ENCODE results near the gene MAFG. TPM values are rescaled to one million over a fixed set of nuclear protein-coding genes. Genes with fewer than 3 reads are reported as not detected.
A peak's percentile ranks its signal among the peaks of the same experiment; 100 is the strongest.

The MAFG gene
- total and polyA plus RNA-seq, 2 of the 13 experiments (the other 11 are each of a cell fraction or from before 2014, with no cell fraction given): 14.5 to 20.0 TPM

DNA sequence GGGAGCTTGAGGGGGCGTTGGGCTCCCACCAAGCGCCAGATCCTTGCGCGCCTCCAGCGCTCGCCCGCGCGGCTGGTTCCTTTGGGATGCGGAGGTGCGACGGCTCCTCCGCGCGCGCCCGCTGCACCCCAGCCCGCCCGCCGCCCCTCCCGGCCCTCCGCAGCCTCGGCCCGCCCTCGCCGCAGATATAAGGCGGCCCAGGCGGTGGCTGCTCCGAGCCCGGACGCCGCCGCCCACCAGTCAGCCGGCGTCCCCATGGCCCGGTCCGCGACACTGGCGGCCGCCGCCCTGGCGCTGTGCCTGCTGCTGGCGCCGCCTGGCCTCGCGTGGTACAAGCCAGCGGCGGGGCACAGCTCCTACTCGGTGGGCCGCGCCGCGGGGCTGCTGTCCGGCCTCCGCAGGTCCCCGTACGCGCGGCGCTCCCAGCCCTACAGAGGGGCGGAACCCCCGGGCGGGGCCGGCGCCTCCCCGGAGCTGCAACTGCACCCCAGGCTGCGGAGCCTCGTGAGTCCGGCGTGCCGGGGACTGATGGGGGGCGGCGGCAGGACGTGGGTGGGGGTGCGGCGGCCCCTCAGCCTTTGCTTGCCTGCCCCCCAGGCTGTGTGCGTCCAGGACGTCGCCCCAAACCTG lies 25.4 kb downstream of the MAFG start, which contains the start of gene NPB:
Gene NPB (plus strand): TSS at position 216 of the 630 bp plus-strand sequence. CDS start 40 bp downstream, at position 256.
- intact Hi-C loops (cut with micrococcal nuclease; ENCODE audit: unreplicated experiment): no loop called here
- ATAC-seq: peak; percentile 22
- no peak for DNase-seq (ENCODE audit: low spot score)
- TF ChIP-seq ARNT (IDR thresholded peaks at IDR 0.05) (no peak), ZKSCAN5 (CRISPR knock-in tag; IDR thresholded peaks at IDR 0.05) (no peak), KLF9 (CRISPR knock-in tag; IDR thresholded peaks at IDR 0.05; ENCODE audit: low read depth) (no peak), ZNF552 (CRISPR knock-in tag; IDR thresholded peaks at IDR 0.05; ENCODE audit: borderline replicate concordance) (no peak), ZBTB20 (CRISPR knock-in tag; IDR thresholded peaks at IDR 0.05; ENCODE audit: borderline replicate concordance, low read depth) (no peak), RFX3 (CRISPR knock-in tag; IDR thresholded peaks at IDR 0.05) (no peak), SP4 (CRISPR knock-in tag; IDR thresholded peaks at IDR 0.05) (0 out of 2 replicates have a peak, but pooled peaks have one; percentile 3), RNF219 (CRISPR knock-in tag; IDR thresholded peaks at IDR 0.05) (no peak; the same call in 1 of the 2 replicates), ZNF567 (CRISPR knock-in tag; IDR thresholded peaks at IDR 0.05; ENCODE audit: borderline replicate concordance) (no peak), TRIM22 (IDR thresholded peaks at IDR 0.05) (no peak), ZNF441 (CRISPR knock-in tag; IDR thresholded peaks at IDR 0.05; ENCODE audit: borderline replicate concordance) (peak; percentile 32; the same call in 1 of the 2 replicates), AKNA (CRISPR knock-in tag; IDR thresholded peaks at IDR 0.05; ENCODE audit: borderline replicate concordance) (no peak), ZFY (CRISPR knock-in tag; IDR thresholded peaks at IDR 0.05) (peak; percentile 49)
- TF ChIP-seq, protein P1, sequence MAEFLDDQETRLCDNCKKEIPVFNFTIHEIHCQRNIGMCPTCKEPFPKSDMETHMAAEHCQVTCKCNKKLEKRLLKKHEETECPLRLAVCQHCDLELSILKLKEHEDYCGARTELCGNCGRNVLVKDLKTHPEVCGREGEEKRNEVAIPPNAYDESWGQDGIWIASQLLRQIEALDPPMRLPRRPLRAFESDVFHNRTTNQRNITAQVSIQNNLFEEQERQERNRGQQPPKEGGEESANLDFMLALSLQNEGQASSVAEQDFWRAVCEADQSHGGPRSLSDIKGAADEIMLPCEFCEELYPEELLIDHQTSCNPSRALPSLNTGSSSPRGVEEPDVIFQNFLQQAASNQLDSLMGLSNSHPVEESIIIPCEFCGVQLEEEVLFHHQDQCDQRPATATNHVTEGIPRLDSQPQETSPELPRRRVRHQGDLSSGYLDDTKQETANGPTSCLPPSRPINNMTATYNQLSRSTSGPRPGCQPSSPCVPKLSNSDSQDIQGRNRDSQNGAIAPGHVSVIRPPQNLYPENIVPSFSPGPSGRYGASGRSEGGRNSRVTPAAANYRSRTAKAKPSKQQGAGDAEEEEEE (CRISPR knock-in tag; IDR thresholded peaks at IDR 0.05; ENCODE audit: borderline replicate concordance): no peak

More for the DNA sequence above, 25.4 kb downstream of the MAFG start, which contains the start of gene NPB:
- in situ Hi-C loops (cut with HindIII; ENCODE audit: extremely low pct_ligation_motif_present, low pct_unique_long_range_greater_than_20kb): no loop called here
- Histone ChIP-seq H4K20me1 (ENCODE audit: insufficient read depth, low read length) (peaks cover 5% of the 10 kb centered on the region; the same call in 1 of the 2 replicates), H3K9ac (ENCODE audit: insufficient read depth, low read depth, low read length) (peak within 1 kb of the TSS; percentile 38), H3K9me3 (ENCODE audit: low read length) (no peaks in the 10 kb centered on the region), H3K4me1 (ENCODE audit: insufficient read depth, low read length) (peaks cover 16% of the 10 kb centered on the region), H3K79me2 (ENCODE audit: insufficient read depth, low read length) (no peaks in the 10 kb centered on the region), H2AFZ (ENCODE audit: low read length) (no peak within 1 kb of the TSS), H3K4me2 (ENCODE audit: low read depth, low read length) (peak within 1 kb of the TSS; percentile 68), H3K36me3 (replicated peaks in 1 of 2; ENCODE audit: control insufficient read depth in 1 of 2, insufficient read depth in 2 of 2, low read length in 2 of 2) (peaks cover 36 to 62% of the 10 kb centered on the region in 2 experiments), H3K4me3 (replicated peaks in 1 of 3; ENCODE audit: insufficient read depth in 1 of 3, low read depth in 2 of 3, low read length in 3 of 3) (peak within 1 kb of the TSS; percentile 17 to 65 (median 35); a peak in 4 of 6 replicates), H3K27ac (ENCODE audit: extremely low read length, insufficient read depth, low read length) (peak within 1 kb of the TSS; percentile 28), H3K27me3 (ENCODE audit: control insufficient read depth in 1 of 2, insufficient read depth in 2 of 2, low read length in 2 of 2) (no peaks in the 10 kb centered on the region)
- WGBS (ENCODE audit: low lambda C conversion rate): 36% methylated on average over 32 of the region's 79 CpGs
- ChIA-PET CTCF (ENCODE audit: low intra/inter-chr PET ratio, low total read pairs) (no interaction called here), POLR2A (interaction anchor here (1.0 to 2.9 kb wide), 7 partner anchors 8 to 120 kb away, joined by 3 to 16 read pairs (median 8); partner anchors contain the start of genes ALYREF, ANAPC11, CENPX and LRRC45)
- no TSS peak for BruUV-seq (replicated peaks)
- FAIRE-seq: no peak

All from HepG2 (cell line).